Parathyroid adenoma (tissue), 2 donors: Measurements from ENCODE around the gene STOML1.

ENCODE experiments used
- H2AFZ ChIP-seq: fragments of 300-600 bp; sonication (generic); one replicate; pipeline ENCODE4 v1.7.0; 2017; ENCODE audit warnings: antibody characterized with exemption, mild to moderate bottlenecking
- H3K27ac ChIP-seq: fragments of 300-600 bp; sonication (generic); one replicate; pipeline ENCODE4 v1.7.0; 2017
- H3K27me3 ChIP-seq: fragments of 300-600 bp; sonication (generic); one replicate; pipeline ENCODE4 v1.7.0; 2017; ENCODE audit warnings: low read length; ENCODE audit not compliant: control insufficient read depth, insufficient read depth
- H3K36me3 ChIP-seq: fragments of 300-600 bp; sonication (generic); one replicate; pipeline ENCODE4 v1.7.0; 2017; ENCODE audit warnings: low read length; ENCODE audit not compliant: control insufficient read depth, insufficient read depth
- H3K4me1 ChIP-seq: fragments of 300-600 bp; sonication (generic); one replicate; pipeline ENCODE4 v1.7.0; 2017; ENCODE audit warnings: control low read depth
- H3K4me2 ChIP-seq: fragments of 300-600 bp; sonication (generic); one replicate; pipeline ENCODE4 v1.7.0; 2017; ENCODE audit warnings: low read length
- H3K4me3 ChIP-seq: fragments of 300-600 bp; sonication (generic); one replicate; pipeline ENCODE4 v1.7.0; 2017; ENCODE audit warnings: low read depth, low read length
- H3K79me2 ChIP-seq: fragments of 300-600 bp; sonication (generic); one replicate; pipeline ENCODE4 v1.7.0; 2017; ENCODE audit warnings: control low read depth
- H3K9ac ChIP-seq: fragments of 300-600 bp; sonication (generic); one replicate; pipeline ENCODE4 v1.7.0; 2017; ENCODE audit warnings: mild to moderate bottlenecking
- H3K9me3 ChIP-seq: fragments of 300-600 bp; sonication (generic); one replicate; pipeline ENCODE4 v1.7.0; 2017; ENCODE audit warnings: low read length; ENCODE audit not compliant: control insufficient read depth
- CTCF ChIP-seq: fragments of 300-600 bp; sonication (generic); IDR thresholded peaks from one replicate; pipeline ENCODE4 v1.7.0; 2017; ENCODE audit warnings: antibody characterized with exemption, mild to moderate bottlenecking
- donor health status: primary hyperparathyroidism.

Gene STOML1

DNA sequence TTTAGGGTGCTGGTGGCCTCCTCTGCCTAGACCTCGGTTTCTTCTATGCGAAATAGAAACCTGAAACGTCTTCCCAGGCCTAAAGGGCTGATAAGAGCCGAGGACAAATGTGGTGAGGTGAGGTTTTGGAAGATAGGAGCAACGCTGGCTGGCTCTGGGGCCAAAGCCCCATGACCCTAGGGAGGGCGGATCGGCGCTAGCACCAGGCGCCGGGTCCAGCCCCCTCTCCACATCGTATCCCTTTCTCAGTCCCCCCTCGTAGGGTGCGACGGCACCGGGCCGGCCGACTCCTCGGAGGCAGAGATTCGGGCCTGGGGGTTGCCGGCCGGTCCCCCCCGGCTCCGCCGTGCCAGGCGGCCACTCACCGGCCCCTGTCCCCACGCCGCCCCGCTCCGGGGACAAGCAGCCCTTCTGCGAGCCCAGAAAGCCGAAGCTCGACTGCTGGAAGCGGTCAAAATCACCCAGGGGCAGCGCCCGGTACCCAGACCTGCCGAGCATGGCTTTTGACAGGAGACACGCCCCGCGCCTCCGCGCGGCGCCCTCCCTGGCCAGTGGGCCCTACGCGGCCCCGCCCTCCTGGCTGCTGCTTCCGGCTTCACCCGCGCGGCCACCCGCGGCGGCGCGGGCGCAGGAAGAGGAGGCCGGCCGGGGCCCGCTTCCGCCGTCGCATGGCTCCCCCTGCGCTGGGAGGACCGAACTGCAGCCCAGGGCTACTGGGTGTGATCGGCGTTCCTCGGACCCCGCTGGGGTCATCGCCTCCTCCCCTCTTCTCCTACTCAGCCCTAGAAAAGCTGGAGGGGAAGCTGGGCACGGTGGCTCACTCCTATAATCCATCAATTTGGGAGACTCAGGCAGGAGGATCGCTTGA is at the start of gene STOML1:
STOML1 (minus strand) TSS at position 570 of the 868 bp plus-strand sequence; CDS start at position 498, 72 bp downstream.
- Histone ChIP-seq H3K4me3 (peak within 1 kb of the TSS; percentile 65), H3K36me3 (no peaks in the 10 kb centered on the region), H3K4me2 (peak within 1 kb of the TSS; percentile 90), H2AFZ (peak within 1 kb of the TSS; percentile 84), H3K27me3 (no peaks in the 10 kb centered on the region), H3K4me1 (peaks cover 4% of the 10 kb centered on the region), H3K9ac (peak within 1 kb of the TSS; percentile 37), H3K79me2 (peaks cover 2% of the 10 kb centered on the region), H3K27ac (peak within 1 kb of the TSS; percentile 83), H3K9me3 (no peaks in the 10 kb centered on the region)
- peak; percentile 81 for TF ChIP-seq CTCF

DNA sequence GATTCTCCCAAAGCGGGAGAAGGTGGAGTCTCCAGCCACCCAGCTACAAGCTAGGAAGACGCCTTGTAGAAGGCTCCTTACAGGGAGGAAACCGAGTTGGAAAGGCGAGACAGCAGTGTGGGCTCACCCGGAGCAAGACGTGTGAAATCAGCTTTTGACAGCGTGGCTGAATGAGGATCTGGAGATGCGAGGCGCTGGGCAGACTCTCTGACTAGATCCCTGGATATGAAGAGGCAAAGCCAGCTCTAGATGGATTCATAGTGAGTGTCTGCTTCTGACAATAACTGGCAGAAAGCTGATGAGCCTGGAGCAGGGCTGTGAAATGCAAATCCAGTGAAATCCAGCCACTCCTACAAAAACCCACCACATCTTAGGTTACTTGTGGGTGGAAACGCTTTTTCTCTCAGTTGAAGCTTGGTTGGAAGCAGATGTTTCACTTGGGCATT is 49.2 kb upstream of the STOML1 start:
- H3K27me3 ChIP-seq, result no peaks in the 10 kb centered on the region
- no peaks in the 10 kb centered on the region for H3K4me1 ChIP-seq
- no peak overlapping the region for H3K4me3 ChIP-seq
- no peak for TF ChIP-seq CTCF
- H3K9ac ChIP-seq, result no peak overlapping the region
- no peak overlapping the region for H2AFZ ChIP-seq
- no peak overlapping the region for H3K4me2 ChIP-seq
- H3K36me3 ChIP-seq, result no peaks in the 10 kb centered on the region
- H3K27ac ChIP-seq, result peak overlapping the region; percentile 44
- no peaks in the 10 kb centered on the region for H3K9me3 ChIP-seq
- no peaks in the 10 kb centered on the region for H3K79me2 ChIP-seq

DNA sequence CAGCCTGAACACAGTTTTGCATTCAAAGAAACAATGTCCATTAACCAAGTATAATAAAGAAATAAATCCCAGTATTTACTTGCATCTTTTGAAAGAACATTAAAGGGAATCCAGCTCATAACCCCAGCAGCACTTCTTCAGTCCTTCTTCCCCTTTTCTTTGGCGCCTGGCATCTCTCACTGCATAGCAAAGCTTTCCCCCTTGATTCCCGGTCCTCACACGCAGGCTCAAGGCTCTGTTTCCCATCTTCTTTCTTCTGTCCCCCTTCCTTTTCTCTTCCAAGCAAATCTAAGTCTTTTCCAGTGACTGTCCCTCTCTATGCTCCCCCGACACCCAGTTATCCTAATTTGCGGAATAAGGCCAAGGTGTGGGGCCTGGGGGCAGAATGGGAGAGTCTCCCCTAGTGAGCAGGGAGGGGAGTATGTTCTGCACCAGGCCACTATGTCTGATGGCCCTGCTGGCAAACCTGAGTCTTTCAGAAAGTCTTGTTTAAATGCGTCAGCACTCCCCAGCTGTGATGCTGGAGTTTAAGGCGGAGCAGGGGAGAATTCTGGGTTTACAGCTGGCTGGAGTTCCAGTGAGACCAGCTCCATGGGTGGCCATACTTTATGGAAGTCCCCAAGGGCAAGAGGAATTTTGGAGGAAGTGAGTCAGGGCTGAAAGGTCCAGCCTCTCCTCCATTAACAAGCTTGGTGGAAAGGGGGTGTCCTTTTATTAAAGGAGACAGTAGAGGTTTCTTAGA is 48.2 kb upstream of the STOML1 start:
- Histone ChIP-seq H3K27me3 (no peaks in the 10 kb centered on the region), H3K4me2 (no peak overlapping the region), H3K36me3 (no peaks in the 10 kb centered on the region), H3K4me1 (no peaks in the 10 kb centered on the region), H3K9me3 (no peaks in the 10 kb centered on the region), H3K27ac (peak overlapping the region; percentile 44), H3K79me2 (no peaks in the 10 kb centered on the region), H3K4me3 (no peak overlapping the region), H2AFZ (no peak overlapping the region), H3K9ac (no peak overlapping the region)
- TF ChIP-seq CTCF, result no peak

DNA sequence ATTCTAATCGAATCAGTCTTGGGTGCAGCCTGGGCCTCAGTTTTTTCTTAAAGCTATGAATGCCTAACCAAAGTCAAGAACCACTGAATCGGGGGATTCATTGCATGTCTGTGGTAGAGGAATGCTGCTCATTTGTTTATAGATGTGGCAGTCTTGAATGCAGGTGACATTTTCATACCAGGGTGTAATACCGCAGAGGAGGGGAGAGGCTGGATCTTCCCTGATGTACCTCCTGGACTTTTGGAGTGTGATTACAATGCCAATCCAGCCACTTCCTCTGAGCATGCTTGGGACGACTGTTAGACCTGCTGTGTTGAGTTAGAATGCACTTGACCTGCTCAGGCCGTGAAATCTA is 47.5 kb upstream of the STOML1 start:
- Histone ChIP-seq H3K27ac (no peak overlapping the region), H3K79me2 (no peaks in the 10 kb centered on the region), H2AFZ (no peak overlapping the region), H3K4me2 (no peak overlapping the region), H3K4me3 (no peak overlapping the region), H3K9me3 (no peaks in the 10 kb centered on the region), H3K36me3 (no peaks in the 10 kb centered on the region), H3K27me3 (no peaks in the 10 kb centered on the region), H3K4me1 (no peaks in the 10 kb centered on the region), H3K9ac (no peak overlapping the region)
- no peak for TF ChIP-seq CTCF
